Measurements from ENCODE around the gene SLC22A3. TPM values are rescaled to one million over a fixed set of nuclear protein-coding genes. Genes with fewer than 3 reads are reported as not detected.

SLC22A3 gene
- polyA plus RNA-seq, 1 of the 3 experiments (the other 2 are of a cell fraction) = not detected

GRCh38 chr6:160321729-160322505 lies 26.3 kb upstream of the SLC22A3 start:
- Histone ChIP-seq H3K4me3 (ENCODE audit: low read depth in 2 of 2, low read length in 1 of 2) (no peak overlapping the region), H3K9me2 (no peaks in the 10 kb centered on the region), H3K27ac (ENCODE audit: low read depth in 2 of 2, low read length in 1 of 2) (no peak overlapping the region), H3K27me3 (ENCODE audit: insufficient read depth) (no peaks in the 10 kb centered on the region), H3K4me2 (no peak overlapping the region), H3K4me1 (ENCODE audit: control insufficient read depth in 1 of 2, insufficient read depth in 2 of 2, low read depth in 1 of 2, low read length in 1 of 2) (no peaks in the 10 kb centered on the region), H4K20me1 (ENCODE audit: insufficient read depth) (no peaks in the 10 kb centered on the region), H3K9me3 (no peaks in the 10 kb centered on the region), H3K9ac (no peak overlapping the region), H2AFZ (ENCODE audit: low read depth) (no peak overlapping the region), H3F3A (replicated peaks; ENCODE audit: insufficient read depth) (no peaks in the 10 kb centered on the region), H3K36me3 (replicated peaks in 1 of 2; ENCODE audit: control insufficient read depth in 1 of 2, insufficient read depth in 2 of 2, low read length in 1 of 2) (no peaks in the 10 kb centered on the region), H3K79me2 (ENCODE audit: insufficient read depth) (no peaks in the 10 kb centered on the region)
- CTCF ChIA-PET = interaction anchor here (0.6 kb wide), 1 partner anchor 620 kb away, joined by 3 read pairs; no protein-coding TSS in a partner anchor
- no peak for DNase-seq
- 14% methylated on average over 5 of the region's 5 CpGs for WGBS (ENCODE audit: low lambda C conversion rate)
- TF ChIP-seq FOXJ3 (CRISPR knock-in tag; IDR thresholded peaks at IDR 0.05) (no peak), GABPA (IDR thresholded peaks at IDR 0.05; ENCODE audit: low read depth) (no peak), MAX (IDR thresholded peaks at IDR 0.05; ENCODE audit: low read depth) (no peak), FOSL2 (IDR thresholded peaks at IDR 0.05; ENCODE audit: borderline replicate concordance, low read depth) (no peak), NFIC (IDR thresholded peaks at IDR 0.05; ENCODE audit: borderline replicate concordance) (no peak), CHD2 (IDR thresholded peaks at IDR 0.05; ENCODE audit: low read length, partially characterized antibody) (no peak), NRF1 (IDR thresholded peaks at IDR 0.05; ENCODE audit: low read depth, low read length) (no peak), SMC3 (IDR thresholded peaks at IDR 0.05; ENCODE audit: low read depth, low read length) (no peak), RFX5 (IDR thresholded peaks at IDR 0.05; ENCODE audit: low read length) (no peak), MXI1 (IDR thresholded peaks at IDR 0.05; ENCODE audit: low read depth, low read length) (no peak), ZBTB33 (IDR thresholded peaks at IDR 0.05; ENCODE audit: borderline replicate concordance, low read depth) (no peak), GATA2 (CRISPR knock-in tag; IDR thresholded peaks at IDR 0.05) (no peak), POLR2AphosphoS5 (IDR thresholded peaks at IDR 0.05; ENCODE audit: low read depth, low read length) (no peak), TEAD4 (IDR thresholded peaks at IDR 0.05; ENCODE audit: borderline replicate concordance, insufficient read depth) (no peak), RCOR1 (IDR thresholded peaks at IDR 0.05; ENCODE audit: low read length) (no peak), JUND (IDR thresholded peaks at IDR 0.05) (no peak), RAD21 (IDR thresholded peaks at IDR 0.05; ENCODE audit: low read length) (no peak), EZH2phosphoT487 (IDR thresholded peaks at IDR 0.05; ENCODE audit: borderline replicate concordance, low read depth) (no peak), ELF1 (IDR thresholded peaks at IDR 0.05) (no peak)
- TF ChIP-seq, protein P1, sequence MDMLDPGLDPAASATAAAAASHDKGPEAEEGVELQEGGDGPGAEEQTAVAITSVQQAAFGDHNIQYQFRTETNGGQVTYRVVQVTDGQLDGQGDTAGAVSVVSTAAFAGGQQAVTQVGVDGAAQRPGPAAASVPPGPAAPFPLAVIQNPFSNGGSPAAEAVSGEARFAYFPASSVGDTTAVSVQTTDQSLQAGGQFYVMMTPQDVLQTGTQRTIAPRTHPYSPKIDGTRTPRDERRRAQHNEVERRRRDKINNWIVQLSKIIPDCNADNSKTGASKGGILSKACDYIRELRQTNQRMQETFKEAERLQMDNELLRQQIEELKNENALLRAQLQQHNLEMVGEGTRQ (IDR thresholded peaks at IDR 0.05; ENCODE audit: borderline replicate concordance, low read depth, low read length) = no peak
- POLR2A ChIA-PET = no interaction called here
